CD4-positive, alpha-beta T cell treated with Interleukin-6 at 100 ng/mL for 8 hours (primary cell): ENCODE results near the gene PTCRA.

Experiments
- DNase-seq: peaks from one replicate; pipeline ENCODE4 v3.0.0-alpha.2; 2020; ENCODE audit warnings: mixed read lengths, low spot score

PTCRA gene

GRCh38 chr6:42904467-42904866 lies 11.4 kb upstream of the PTCRA start:
- DNase-seq: no peak

- no peak for DNase-seq
Observed at GRCh38 chr6:42907336-42907735, 8.5 kb upstream of the PTCRA start.

- no peak for DNase-seq
Observed at GRCh38 chr6:42909835-42910234, 6.0 kb upstream of the PTCRA start.

- no peak for DNase-seq
Observed at GRCh38 chr6:42911171-42912021, 4.5 kb upstream of the PTCRA start.

- no peak for DNase-seq
Observed at GRCh38 chr6:42914546-42914945, 1.3 kb upstream of the PTCRA start.

GRCh38 chr6:42916288-42916687 lies 435 bp downstream of the PTCRA start:
- DNase-seq: no peak

GRCh38 chr6:42921801-42922200 lies 5.9 kb downstream of the PTCRA start:
- DNase-seq: no peak

GRCh38 chr6:42923666-42924065 lies 7.8 kb downstream of the PTCRA start:
- DNase-seq: no peak

- no peak for DNase-seq
Observed at GRCh38 chr6:42925248-42925857, 9.5 kb downstream of the PTCRA start.

GRCh38 chr6:42928986-42929820 lies 13.3 kb downstream of the PTCRA start, which contains the start of gene CNPY3:
TSS of gene CNPY3 (plus strand) at chr6:42929480. CDS start at chr6:42929571, 91 bp downstream.
- peak; percentile 95 for DNase-seq

- DNase-seq: peak; percentile 53
Observed at GRCh38 chr6:42929821-42930360, 14.0 kb downstream of the PTCRA start.

- DNase-seq: no peak
Observed at GRCh38 chr6:42932412-42932811, 16.6 kb downstream of the PTCRA start.

- DNase-seq: no peak
Observed at GRCh38 chr6:42933205-42933604, 17.4 kb downstream of the PTCRA start.

GRCh38 chr6:42935322-42935721 lies 19.5 kb downstream of the PTCRA start:
- no peak for DNase-seq

- DNase-seq: no peak
Observed at GRCh38 chr6:42936398-42936797, 20.5 kb downstream of the PTCRA start.

- DNase-seq: no peak
Observed at GRCh38 chr6:42937548-42938427, 21.9 kb downstream of the PTCRA start.

- DNase-seq: no peak
Observed at GRCh38 chr6:42938428-42938796, 22.6 kb downstream of the PTCRA start.

GRCh38 chr6:42938987-42939809 lies 23.3 kb downstream of the PTCRA start:
- no peak for DNase-seq

- DNase-seq: no peak
Observed at GRCh38 chr6:42939810-42940167, 23.9 kb downstream of the PTCRA start.

GRCh38 chr6:42940493-42941045 lies 24.7 kb downstream of the PTCRA start:
- DNase-seq: no peak
